Hair follicular keratinocyte (primary cell): ENCODE data around the gene KRTAP4-5. TPM values are rescaled to one million over a fixed set of nuclear protein-coding genes. Genes with fewer than 3 reads are reported as not detected.

ENCODE experiments used
- total RNA-seq: library from RNA; depleted of rRNA; stranded (reverse); fragments of >200 nt; gene quantifications from 2 replicates; pipeline ENCODE4 v1.2.3, GENCODE V29; 2015

Gene KRTAP4-5
- total RNA-seq = not detected in 2 replicates

DNA sequence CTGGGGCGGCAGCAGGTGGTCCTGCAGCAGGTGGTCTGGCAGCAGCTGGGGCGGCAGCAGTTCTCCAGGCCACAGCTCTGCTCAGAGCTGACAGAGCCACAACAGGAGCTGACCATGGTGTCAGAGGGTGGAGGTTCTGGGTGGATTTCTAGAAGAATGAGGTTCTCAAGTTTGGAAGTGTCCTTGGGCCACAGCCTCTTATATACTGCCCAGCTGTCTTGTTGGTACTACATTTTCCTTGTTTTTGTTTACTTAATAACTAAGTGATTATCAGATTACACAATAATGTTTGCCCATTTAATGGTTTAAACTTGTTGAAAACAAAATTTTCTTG lies at the start of gene KRTAP4-5:
KRTAP4-5 (minus strand) TSS at position 174 of the 334 bp plus-strand sequence; CDS start at position 116, 58 bp downstream.

DNA sequence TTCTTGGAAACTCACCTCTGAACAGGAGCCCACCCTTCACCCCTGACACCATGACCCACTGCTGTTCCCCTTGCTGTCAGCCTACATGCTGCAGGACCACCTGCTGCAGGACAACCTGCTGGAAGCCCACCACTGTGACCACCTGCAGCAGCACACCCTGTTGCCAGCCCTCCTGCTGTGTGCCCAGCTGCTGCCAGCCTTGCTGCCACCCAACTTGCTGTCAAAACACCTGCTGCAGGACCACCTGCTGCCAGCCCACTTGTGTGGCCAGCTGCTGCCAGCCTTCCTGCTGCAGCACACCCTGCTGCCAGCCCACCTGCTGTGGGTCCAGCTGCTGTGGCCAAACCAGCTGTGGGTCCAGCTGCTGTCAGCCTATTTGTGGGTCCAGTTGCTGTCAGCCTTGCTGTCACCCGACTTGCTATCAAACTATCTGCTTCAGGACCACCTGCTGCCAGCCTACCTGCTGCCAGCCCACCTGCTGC lies 40.3 kb upstream of the KRTAP4-5 start, which contains the start of gene KRTAP9-1:
KRTAP9-1 (plus strand) TSS at position 51 of the 482 bp plus-strand sequence; CDS start at position 51, 0 bp downstream.

DNA sequence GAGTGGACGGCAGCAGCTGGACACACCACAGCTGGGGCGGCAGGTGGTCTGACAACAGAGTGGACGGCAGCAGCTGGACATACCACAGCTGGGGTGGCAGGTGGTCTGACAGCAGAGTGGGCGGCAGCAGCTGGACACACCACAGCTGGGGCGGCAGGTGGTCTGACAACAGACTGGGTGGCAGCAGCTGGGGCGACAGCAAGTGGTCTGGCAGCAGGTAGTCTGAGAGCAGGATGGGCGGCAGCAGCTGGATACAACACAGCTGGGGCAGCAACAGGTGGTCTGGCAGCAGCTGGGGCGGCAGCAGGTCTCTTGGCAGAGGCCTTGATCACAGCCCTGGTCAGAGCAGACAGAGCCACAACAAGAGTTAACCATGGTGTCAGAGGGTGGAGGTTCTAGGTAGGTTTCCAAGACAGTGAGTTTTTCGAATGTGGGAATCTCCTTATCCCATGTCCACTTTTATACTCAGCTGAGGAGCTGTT lies 34.9 kb upstream of the KRTAP4-5 start, which contains the start of gene KRTAP4-1:
KRTAP4-1 (minus strand) TSS at position 432 of the 482 bp plus-strand sequence; CDS start at position 375, 57 bp downstream.

DNA sequence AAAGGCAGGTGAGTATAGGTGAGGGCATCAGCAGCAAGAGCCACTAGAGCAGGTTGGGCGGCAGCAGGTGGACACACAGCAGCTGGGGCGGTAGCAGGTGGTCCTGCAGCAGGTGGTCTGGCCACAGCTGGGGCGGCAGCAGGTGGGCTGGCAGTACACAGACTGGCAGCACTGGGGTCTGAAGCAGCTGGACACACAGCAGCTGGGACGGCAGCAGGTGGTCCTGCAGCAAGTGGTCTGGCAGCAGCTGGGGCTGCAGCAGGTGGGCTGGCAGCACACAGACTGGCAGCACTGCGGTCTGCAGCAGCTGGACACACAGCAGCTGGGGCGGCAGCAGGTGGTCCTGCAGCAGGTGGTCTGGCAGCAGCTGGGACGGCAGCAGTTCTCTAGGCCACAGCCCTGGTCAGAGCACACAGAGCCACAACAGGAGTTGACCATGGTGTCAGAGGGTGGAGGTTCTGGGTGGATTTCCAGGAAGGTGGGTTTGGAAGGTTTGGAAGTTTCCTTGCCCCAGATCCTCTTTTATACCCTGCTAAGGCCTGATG lies 28.2 kb upstream of the KRTAP4-5 start, which contains the start of gene KRTAP4-2:
KRTAP4-2 (minus strand) TSS at position 495 of the 545 bp plus-strand sequence; CDS start at position 438, 57 bp downstream.

DNA sequence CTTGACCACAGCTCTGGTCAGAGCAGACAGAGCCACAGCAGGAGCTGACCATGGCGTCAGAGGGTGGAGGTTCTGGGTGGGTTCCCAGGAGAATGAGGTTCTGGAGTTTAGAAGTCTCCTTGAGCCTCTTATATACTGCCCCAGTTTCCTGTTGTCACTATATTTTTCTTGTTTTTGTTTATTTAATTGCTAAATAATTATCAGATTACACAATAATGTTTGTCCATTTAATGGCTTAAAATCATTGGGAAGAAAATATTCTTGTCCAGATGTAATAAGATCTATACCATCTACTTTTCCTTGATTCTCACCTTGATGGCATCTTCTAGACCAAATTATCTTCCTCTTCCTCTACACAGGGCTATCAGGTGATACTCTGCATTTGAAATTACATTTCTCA lies 18.5 kb upstream of the KRTAP4-5 start, which contains the start of gene KRTAP4-3:
KRTAP4-3 (minus strand) TSS at position 101 of the 400 bp plus-strand sequence; CDS start at position 52, 49 bp downstream.

DNA sequence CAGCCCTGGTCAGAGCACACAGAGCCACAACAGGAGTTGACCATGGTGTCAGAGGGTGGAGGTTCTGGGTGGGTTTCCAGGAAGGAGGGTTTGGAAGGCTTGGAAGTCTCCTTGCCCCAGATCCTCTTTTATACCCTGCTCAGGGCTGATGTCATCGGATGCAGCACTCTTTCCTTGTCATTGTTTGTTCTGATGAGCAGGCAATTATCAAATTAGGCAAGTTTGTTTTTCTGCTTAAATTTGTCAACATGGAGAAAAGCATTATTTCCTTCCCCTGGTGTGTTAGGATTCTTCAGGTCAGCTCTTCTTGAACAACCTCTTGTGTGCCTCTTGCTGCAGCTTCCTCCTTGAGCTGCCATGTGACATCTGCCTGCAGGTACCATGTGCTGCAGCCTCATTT lies 11.0 kb upstream of the KRTAP4-5 start, which contains the start of gene KRTAP4-4:
KRTAP4-4 (minus strand) TSS at position 101 of the 400 bp plus-strand sequence; CDS start at position 44, 57 bp downstream.

DNA sequence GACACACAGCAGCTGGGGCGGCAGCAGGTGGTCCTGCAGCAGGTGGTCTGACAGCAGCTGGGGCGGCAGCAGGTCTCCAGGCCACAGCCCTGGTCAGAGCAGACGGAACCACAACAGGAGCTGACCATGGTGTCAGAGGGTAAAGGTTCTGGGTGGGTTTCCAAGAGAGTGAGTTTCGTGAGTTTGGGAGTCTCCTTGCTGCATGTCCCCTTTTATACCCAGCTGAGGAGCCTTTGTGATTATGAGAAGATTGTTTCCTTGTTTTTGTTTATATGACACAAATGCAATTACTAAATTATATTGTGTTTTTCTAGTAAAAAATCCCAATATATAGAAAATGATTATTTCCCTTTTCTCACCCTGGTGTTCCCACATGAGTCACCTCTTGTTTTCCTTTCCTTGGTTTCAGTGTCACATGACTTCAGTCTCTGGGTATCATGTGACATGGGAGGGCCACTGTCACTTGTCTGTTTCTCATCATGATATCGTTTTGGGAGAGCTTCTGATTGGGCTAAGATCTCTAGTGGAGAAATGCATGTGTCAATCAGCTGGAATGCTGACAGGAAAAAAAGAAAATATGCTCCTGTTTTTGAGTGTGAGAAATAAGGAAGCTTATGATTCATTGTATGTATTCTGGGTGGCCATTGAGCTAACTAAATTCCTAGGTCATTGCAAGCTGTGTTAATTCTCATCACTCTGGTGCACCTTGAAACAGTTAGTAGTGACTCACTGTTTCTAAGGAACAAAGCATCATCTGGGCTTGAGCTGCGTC lies 9.1 kb downstream of the KRTAP4-5 start, which contains the start of gene KRTAP4-6:
KRTAP4-6 (minus strand) TSS at position 185 of the 772 bp plus-strand sequence; CDS start at position 128, 57 bp downstream.

DNA sequence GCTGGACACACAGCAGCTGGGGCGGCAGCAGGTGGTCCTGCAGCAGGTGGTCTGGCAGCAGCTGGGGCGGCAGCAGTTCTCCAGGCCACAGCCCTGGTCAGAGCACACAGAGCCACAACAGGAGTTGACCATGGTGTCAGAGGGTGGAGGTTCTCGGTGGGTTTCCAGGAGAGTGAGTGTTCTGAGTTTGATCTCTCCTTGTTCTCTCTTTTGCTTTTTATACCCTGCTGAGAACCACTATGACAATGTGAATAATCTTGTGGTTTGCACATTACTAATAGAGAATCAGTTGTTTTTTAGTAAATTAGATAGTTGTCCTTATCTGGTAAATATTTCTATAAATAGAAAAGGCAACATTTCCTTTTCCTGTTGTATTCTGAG lies 25.6 kb downstream of the KRTAP4-5 start, which contains the start of gene KRTAP4-12:
KRTAP4-12 (minus strand) TSS at position 192 of the 381 bp plus-strand sequence; CDS start at position 132, 60 bp downstream.

DNA sequence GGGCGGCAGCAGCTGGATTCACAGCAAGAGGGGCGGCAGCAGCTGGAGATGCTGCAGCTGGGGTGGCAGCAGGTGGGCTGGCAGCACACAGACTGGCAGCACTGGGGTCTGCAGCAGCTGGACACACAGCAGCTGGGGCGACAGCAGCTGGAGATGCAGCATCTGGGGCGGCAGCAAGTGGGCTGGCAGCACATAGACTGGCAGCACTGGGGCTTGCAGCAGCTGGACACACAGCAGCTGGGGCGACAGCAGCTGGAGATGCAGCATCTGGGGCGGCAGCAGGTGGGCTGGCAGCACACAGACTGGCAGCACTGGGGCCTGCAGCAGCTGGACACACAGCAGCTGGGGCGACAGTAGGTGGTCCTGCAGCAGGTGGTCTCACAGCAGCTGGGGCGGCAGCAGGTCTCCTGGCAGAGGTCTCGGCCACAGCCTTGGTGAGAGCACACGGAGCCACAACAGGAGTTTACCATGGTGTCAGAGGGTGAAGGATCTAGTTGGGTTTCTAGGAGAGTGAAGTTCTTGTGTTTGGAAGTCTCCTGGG lies 31.7 kb downstream of the KRTAP4-5 start, which contains the start of gene KRTAP4-11:
KRTAP4-11 (minus strand) TSS at position 528 of the 541 bp plus-strand sequence; CDS start at position 470, 58 bp downstream.

DNA sequence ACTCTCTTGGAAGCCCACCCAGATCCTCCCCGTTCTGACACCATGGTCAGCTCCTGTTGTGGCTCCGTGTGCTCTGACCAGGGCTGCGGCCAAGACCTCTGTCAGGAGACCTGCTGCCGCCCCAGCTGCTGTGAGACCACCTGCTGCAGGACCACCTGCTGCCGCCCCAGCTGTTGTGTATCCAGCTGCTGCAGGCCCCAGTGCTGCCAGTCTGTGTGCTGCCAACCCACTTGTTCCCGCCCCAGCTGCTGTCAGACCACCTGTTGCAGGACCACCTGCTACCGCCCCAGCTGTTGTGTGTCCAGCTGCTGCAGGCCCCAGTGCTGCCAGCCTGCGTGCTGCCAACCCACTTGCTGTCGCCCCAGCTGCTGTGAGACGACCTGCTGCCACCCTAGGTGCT lies 44.3 kb downstream of the KRTAP4-5 start, which contains the start of gene KRTAP4-9:
KRTAP4-9 (plus strand) TSS at position 43 of the 400 bp plus-strand sequence; CDS start at position 43, 0 bp downstream.

DNA sequence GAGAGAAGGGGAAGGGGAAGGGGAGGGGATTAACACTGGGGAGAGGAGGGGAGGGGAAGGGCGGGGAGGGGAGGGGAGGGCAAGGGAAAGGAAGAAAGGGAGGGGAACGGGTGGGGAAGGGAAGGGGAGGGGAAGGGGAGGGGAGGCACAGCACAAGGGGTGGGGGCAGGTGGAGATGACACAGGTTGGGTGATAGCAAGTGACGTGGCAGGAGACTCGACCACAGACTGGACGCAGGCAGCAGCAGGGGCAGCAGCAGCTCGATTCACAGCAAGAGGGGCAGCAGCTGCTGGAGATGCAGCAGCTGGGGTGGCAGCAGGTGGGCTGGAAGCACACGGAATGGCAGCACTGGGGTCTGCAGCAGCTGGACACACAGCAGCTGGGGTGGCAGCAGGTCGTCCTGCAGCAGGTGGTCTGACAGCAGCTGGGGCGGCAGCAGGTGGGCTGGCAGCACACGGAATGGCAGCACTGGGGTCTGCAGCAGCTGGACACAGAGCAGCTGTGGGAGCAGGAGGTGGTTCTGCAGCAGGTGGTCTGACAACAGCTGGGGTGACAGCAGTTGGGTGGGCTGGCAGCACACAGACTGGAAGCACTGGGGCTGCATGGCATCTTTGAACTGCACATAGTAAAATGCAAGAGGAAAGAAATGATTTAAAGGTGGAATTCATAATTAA lies 47.9 kb downstream of the KRTAP4-5 start, which contains the start of gene KRTAP4-16:
KRTAP4-16 (minus strand) TSS at position 624 of the 674 bp plus-strand sequence; CDS start at position 624, 0 bp downstream.

Other genes with a start within 250 kb of the KRTAP4-5 start
- 1.2 and 2.6 TPM in 2 replicates for gene KRT23, start 212.2 kb downstream of the KRTAP4-5 start, total RNA-seq
- gene KRT39, start 182.9 kb downstream of the KRTAP4-5 start, total RNA-seq = not detected in 2 replicates
- not detected in 2 replicates for gene KRT40, start 165.5 kb downstream of the KRTAP4-5 start, total RNA-seq
- gene KRTAP3-3, start 155.7 kb downstream of the KRTAP4-5 start, total RNA-seq = not detected in 2 replicates
- not detected in 2 replicates for gene KRTAP3-2, start 149.9 kb downstream of the KRTAP4-5 start, total RNA-seq
- gene KRTAP3-1, start 140.7 kb downstream of the KRTAP4-5 start, total RNA-seq = not detected in 2 replicates
- not detected in 2 replicates for gene KRTAP1-5, start 122.6 kb downstream of the KRTAP4-5 start, total RNA-seq
- gene KRTAP1-4, start 119.6 kb downstream of the KRTAP4-5 start, total RNA-seq = not detected in 2 replicates
- not detected in 2 replicates for gene KRTAP1-3, start 115.0 kb downstream of the KRTAP4-5 start, total RNA-seq
- gene KRTAP1-1, start 108.4 kb downstream of the KRTAP4-5 start, total RNA-seq = not detected in 2 replicates
- gene KRTAP2-1, start 102.5 kb downstream of the KRTAP4-5 start, total RNA-seq = not detected in 2 replicates
- gene KRTAP2-2, start 94.6 kb downstream of the KRTAP4-5 start, total RNA-seq = not detected in 2 replicates
- 0.15 and 0.62 TPM in 2 replicates for gene KRTAP2-3, start 89.7 kb downstream of the KRTAP4-5 start, total RNA-seq
- gene KRTAP2-4, start 83.9 kb downstream of the KRTAP4-5 start, total RNA-seq = not detected in 2 replicates
- not detected in 2 replicates for gene KRTAP4-7, start 65.7 kb downstream of the KRTAP4-5 start, total RNA-seq
- not detected in 2 replicates for gene KRTAP4-8, start 51.7 kb downstream of the KRTAP4-5 start, total RNA-seq
- not detected in 2 replicates for gene KRTAP4-16, start 47.6 kb downstream of the KRTAP4-5 start, total RNA-seq
- not detected in 2 replicates for gene KRTAP4-9, start 44.4 kb downstream of the KRTAP4-5 start, total RNA-seq
- gene KRTAP4-11, start 31.5 kb downstream of the KRTAP4-5 start, total RNA-seq = not detected in 2 replicates
- not detected in 2 replicates for gene KRTAP4-12, start 25.6 kb downstream of the KRTAP4-5 start, total RNA-seq
- gene KRTAP4-6, start 9.3 kb downstream of the KRTAP4-5 start, total RNA-seq = not detected in 2 replicates
- gene KRTAP4-4, start 10.9 kb upstream of the KRTAP4-5 start, total RNA-seq = not detected in 2 replicates
- gene KRTAP4-3, start 18.4 kb upstream of the KRTAP4-5 start, total RNA-seq = not detected in 2 replicates
- not detected in 2 replicates for gene KRTAP4-2, start 28.4 kb upstream of the KRTAP4-5 start, total RNA-seq
- not detected in 2 replicates for gene KRTAP4-1, start 35.1 kb upstream of the KRTAP4-5 start, total RNA-seq
- not detected in 2 replicates for gene KRTAP9-1, start 40.1 kb upstream of the KRTAP4-5 start, total RNA-seq
- gene KRTAP9-2, start 76.8 kb upstream of the KRTAP4-5 start, total RNA-seq = not detected in 2 replicates
- not detected in 2 replicates for gene KRTAP9-3, start 82.6 kb upstream of the KRTAP4-5 start, total RNA-seq
- gene KRTAP9-8, start 88.2 kb upstream of the KRTAP4-5 start, total RNA-seq = not detected in 2 replicates
- gene KRTAP9-4, start 99.9 kb upstream of the KRTAP4-5 start, total RNA-seq = not detected in 2 replicates
- not detected in 2 replicates for gene KRTAP9-9, start 105.6 kb upstream of the KRTAP4-5 start, total RNA-seq
- gene KRTAP9-6, start 115.6 kb upstream of the KRTAP4-5 start, total RNA-seq = not detected in 2 replicates
- gene KRTAP9-7, start 125.9 kb upstream of the KRTAP4-5 start, total RNA-seq = not detected in 2 replicates
- gene KRTAP29-1, start 153.0 kb upstream of the KRTAP4-5 start, total RNA-seq = not detected in 2 replicates
- gene KRTAP16-1, start 159.5 kb upstream of the KRTAP4-5 start, total RNA-seq = not detected in 2 replicates
- not detected in 2 replicates for gene KRTAP17-1, start 165.9 kb upstream of the KRTAP4-5 start, total RNA-seq
- gene KRT33A, start 201.0 kb upstream of the KRTAP4-5 start, total RNA-seq = not detected in 2 replicates
- 0.47 TPM in 1 of 2 replicates, not detected in the other for gene KRT33B, start 220.0 kb upstream of the KRTAP4-5 start, total RNA-seq
- gene KRT34, start 232.5 kb upstream of the KRTAP4-5 start, total RNA-seq = 3.3 and 6.6 TPM in 2 replicates
- 0.23 TPM in 1 of 2 replicates, not detected in the other for gene KRT31, start 247.8 kb upstream of the KRTAP4-5 start, total RNA-seq